C4-2B (cell line): ENCODE data around the gene TMEM214.

Source experiments
- CTCF ChIP-seq: fragments of 450-650 bp; conservative IDR thresholded peaks from 2 replicates; pipeline ENCODE4 v1.5.1; 2017; ENCODE audit warnings: mild to moderate bottlenecking
- ZFX ChIP-seq: fragments of 450-650 bp; IDR thresholded peaks from 2 replicates; pipeline ENCODE4 v1.6.1; 2017

GRCh38 chr2:27078267-27079194 lies 45.8 kb downstream of the TMEM214 start, which contains the start of gene EMILIN1:
- TF ChIP-seq CTCF (no peak), ZFX (no peak)
